Measurements from ENCODE around the gene COL17A1. TPM values are rescaled to one million over a fixed set of nuclear protein-coding genes. Genes with fewer than 3 reads are reported as not detected.
A peak's percentile ranks its signal among the peaks of the same experiment; 100 is the strongest.

COL17A1 gene
- total RNA-seq, 2 donors from 2014 or later = 1.1 to 2.3 TPM

GRCh38 chr10:104028146-104028545 is 57.5 kb downstream of the COL17A1 start:
- peaks cover 17% of the 10 kb centered on the region for H3K4me1 Mint-ChIP-seq
- 70 to 85% methylated on average over 3 to 6 of the region's 6 CpGs for WGBS, 2 experiments (ENCODE audit: insufficient coverage in 1 of 2, insufficient read length in 1 of 2)
- Histone ChIP-seq H3K4me3 (ENCODE audit: low read length) (no peak overlapping the region), H3K27ac (ENCODE audit: low read depth, low read length) (no peak overlapping the region), H3K9me3 (ENCODE audit: control insufficient read depth, low read length) (no peaks in the 10 kb centered on the region), H3K36me3 (ENCODE audit: control insufficient read depth, insufficient read depth, low read length) (peaks cover 53% of the 10 kb centered on the region), H3K4me1 (ENCODE audit: control insufficient read depth, insufficient read depth, low read length) (no peaks in the 10 kb centered on the region), H3K9ac (ENCODE audit: extremely low read depth, low read length, poor library complexity, severe bottlenecking) (no peak overlapping the region), H3K27me3 (ENCODE audit: control insufficient read depth, insufficient read depth, low read length, poor library complexity, severe bottlenecking) (no peaks in the 10 kb centered on the region)
- no peak overlapping the region for H3K4me3 Mint-ChIP-seq
- H3K27me3 Mint-ChIP-seq (ENCODE audit: insufficient read depth) = no peaks in the 10 kb centered on the region
- no peaks in the 10 kb centered on the region for H3K9me3 Mint-ChIP-seq
- H3K36me3 Mint-ChIP-seq (ENCODE audit: low read depth) = peaks cover 14% of the 10 kb centered on the region
- DNase-seq = peak; percentile 80
- no peak overlapping the region for H3K27ac Mint-ChIP-seq
- peak; percentile 80 for TF ChIP-seq CTCF (conservative IDR thresholded peaks at IDR 0.05)

- H3K27me3 ChIP-seq (ENCODE audit: control insufficient read depth, insufficient read depth, low read length, poor library complexity, severe bottlenecking) = no peaks in the 10 kb centered on the region
- no peak for TF ChIP-seq CTCF (conservative IDR thresholded peaks at IDR 0.05)
- no peaks in the 10 kb centered on the region for H3K4me1 ChIP-seq (ENCODE audit: control insufficient read depth, insufficient read depth, low read length)
- H3K4me1 Mint-ChIP-seq = peaks cover 9% of the 10 kb centered on the region
- H3K9ac ChIP-seq (ENCODE audit: extremely low read depth, low read length, poor library complexity, severe bottlenecking) = no peak overlapping the region
- no peaks in the 10 kb centered on the region for H3K9me3 Mint-ChIP-seq
- H3K27me3 Mint-ChIP-seq (ENCODE audit: insufficient read depth) = no peaks in the 10 kb centered on the region
- H3K4me3 Mint-ChIP-seq = no peak overlapping the region
- no peak overlapping the region for H3K4me3 ChIP-seq (ENCODE audit: low read length)
- H3K9me3 ChIP-seq (ENCODE audit: control insufficient read depth, low read length) = no peaks in the 10 kb centered on the region
- no peak overlapping the region for H3K27ac ChIP-seq (ENCODE audit: low read depth, low read length)
- no peak overlapping the region for H3K27ac Mint-ChIP-seq
- WGBS, 2 experiments (ENCODE audit: insufficient coverage in 1 of 2, insufficient read length in 1 of 2) = 75 to 86% methylated on average over 1 to 2 of the region's 2 CpGs
- no peak for DNase-seq
- peaks cover 24% of the 10 kb centered on the region for H3K36me3 Mint-ChIP-seq (ENCODE audit: low read depth)
- H3K36me3 ChIP-seq (ENCODE audit: control insufficient read depth, insufficient read depth, low read length) = peaks cover 65% of the 10 kb centered on the region
Measured at GRCh38 chr10:104026762-104027161, 58.9 kb downstream of the COL17A1 start.

DNA sequence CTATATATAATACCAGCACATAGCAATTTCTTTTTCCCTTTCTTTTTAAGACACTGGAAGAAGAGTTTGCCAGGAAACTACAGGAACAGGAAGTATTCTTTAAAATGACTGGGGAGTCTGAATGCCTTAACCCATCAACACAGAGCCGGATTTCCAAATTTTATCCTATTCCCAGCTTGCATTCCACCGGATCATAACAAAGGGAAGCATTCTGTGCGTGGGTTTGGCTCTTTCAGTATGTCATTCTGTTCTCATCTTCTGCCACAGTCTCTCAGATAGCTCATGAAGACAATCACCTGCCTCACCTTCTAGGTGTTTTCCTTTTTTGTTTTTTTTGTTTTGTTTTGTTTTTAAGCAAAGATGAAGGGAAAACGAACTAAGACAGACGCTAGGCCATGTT is 60.2 kb downstream of the COL17A1 start:
- Histone ChIP-seq H3K27me3 (ENCODE audit: control insufficient read depth, insufficient read depth, low read length, poor library complexity, severe bottlenecking) (no peaks in the 10 kb centered on the region), H3K9me3 (ENCODE audit: control insufficient read depth, low read length) (no peaks in the 10 kb centered on the region), H3K27ac (ENCODE audit: low read depth, low read length) (no peak overlapping the region), H3K9ac (ENCODE audit: extremely low read depth, low read length, poor library complexity, severe bottlenecking) (no peak overlapping the region), H3K36me3 (ENCODE audit: control insufficient read depth, insufficient read depth, low read length) (peaks cover 78% of the 10 kb centered on the region), H3K4me3 (ENCODE audit: low read length) (no peak overlapping the region), H3K4me1 (ENCODE audit: control insufficient read depth, insufficient read depth, low read length) (no peaks in the 10 kb centered on the region)
- Mint-ChIP-seq H3K4me3 (no peak overlapping the region), H3K4me1 (peaks cover 4% of the 10 kb centered on the region), H3K36me3 (ENCODE audit: low read depth) (peaks cover 23% of the 10 kb centered on the region), H3K27ac (no peak overlapping the region), H3K27me3 (ENCODE audit: insufficient read depth) (no peaks in the 10 kb centered on the region), H3K9me3 (no peaks in the 10 kb centered on the region)
- no peak for TF ChIP-seq CTCF (conservative IDR thresholded peaks at IDR 0.05)
- 93 to 94% methylated on average over 3 to 5 of the region's 5 CpGs for WGBS, 2 experiments (ENCODE audit: insufficient coverage in 1 of 2, insufficient read length in 1 of 2)
- no peak for DNase-seq

All from endodermal cell (in vitro differentiated cells).